GM12873 (cell line): ENCODE data around the gene CDH1.
A peak's percentile ranks its signal among the peaks of the same experiment; 100 is the strongest.

ENCODE experiments used
- CTCF ChIP-seq: IDR thresholded peaks from 2 replicates; pipeline ENCODE4 v1.5.1; 2012; ENCODE audit warnings: low read depth, mild to moderate bottlenecking, moderate library complexity, low read length, control low read depth; ENCODE audit not compliant: insufficient read depth; ENCODE audit errors: missing control alignments

Gene CDH1

GRCh38 chr16:68743664-68744063, 6.6 kb downstream of the CDH1 start:
- TF ChIP-seq CTCF = no peak

GRCh38 chr16:68744744-68745280, 7.7 kb downstream of the CDH1 start:
- TF ChIP-seq CTCF = no peak

- no peak for TF ChIP-seq CTCF
Observed at GRCh38 chr16:68746951-68747350, 9.9 kb downstream of the CDH1 start.

- TF ChIP-seq CTCF = peak; percentile 26
Observed at GRCh38 chr16:68749432-68749831, 12.3 kb downstream of the CDH1 start.

- TF ChIP-seq CTCF = no peak
Observed at GRCh38 chr16:68750193-68750695, 13.2 kb downstream of the CDH1 start.

- TF ChIP-seq CTCF = no peak
Observed at GRCh38 chr16:68751160-68751559, 14.1 kb downstream of the CDH1 start.

GRCh38 chr16:68752602-68753001, 15.5 kb downstream of the CDH1 start:
- TF ChIP-seq CTCF = no peak
